Glomerular visceral epithelial cell (primary cell): ENCODE data around the gene SLC46A2.

Experiments used
- DNase-seq: peaks from one replicate; pipeline ENCODE4 v3.0.0-alpha.2; 2016; ENCODE audit errors: extremely low spot score

SLC46A2 gene

DNA sequence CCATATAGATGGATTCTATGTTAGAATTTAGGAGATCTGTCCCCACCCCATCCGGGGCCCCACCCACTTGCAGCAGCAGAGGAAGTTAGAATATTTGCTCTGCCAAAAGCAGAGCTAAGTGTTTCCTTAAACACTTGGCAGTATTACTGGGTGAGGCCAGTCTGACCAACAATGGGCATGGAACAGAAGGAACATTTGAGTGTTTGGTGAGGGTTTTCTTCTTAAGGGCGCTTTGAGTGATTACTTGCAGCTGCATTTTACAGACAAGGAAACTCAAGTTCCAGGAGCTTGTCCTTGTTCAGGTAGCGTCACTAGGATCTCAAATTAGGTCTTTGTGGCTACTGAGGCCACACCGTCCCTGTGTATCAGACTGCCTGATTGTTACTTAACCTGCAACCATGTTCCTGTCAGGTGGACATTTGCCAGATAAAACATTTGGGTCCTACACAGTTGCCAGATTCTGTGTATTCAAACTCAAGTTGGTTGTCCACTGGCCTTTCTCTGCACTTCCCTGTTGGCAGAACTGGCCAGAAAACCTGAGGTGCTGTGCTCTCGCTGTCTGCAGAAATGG lies 59.3 kb downstream of the SLC46A2 start:
- no peak for DNase-seq
